GM19193 (cell line): ENCODE measurements around the gene ZMPSTE24.

ENCODE experiments used
- POLR2A ChIP-seq: IDR thresholded peaks from 4 replicates; pipeline ENCODE4 v1.6.1; 2011; ENCODE audit not compliant: insufficient read depth, insufficient read length; ENCODE audit errors: extremely low read depth

Gene ZMPSTE24

GRCh38 chr1:40317394-40318074 is 59.5 kb downstream of the ZMPSTE24 start:
- no peak for TF ChIP-seq POLR2A

- no peak for TF ChIP-seq POLR2A
Measured at GRCh38 chr1:40318476-40318875, 60.4 kb downstream of the ZMPSTE24 start.

GRCh38 chr1:40318970-40319621 is 61.1 kb downstream of the ZMPSTE24 start:
- TF ChIP-seq POLR2A, result no peak

GRCh38 chr1:40332695-40333094 is 74.7 kb downstream of the ZMPSTE24 start:
- TF ChIP-seq POLR2A, result no peak

GRCh38 chr1:40337443-40337842 is 79.4 kb downstream of the ZMPSTE24 start:
- no peak for TF ChIP-seq POLR2A

GRCh38 chr1:40338745-40339419 is 80.8 kb downstream of the ZMPSTE24 start:
- TF ChIP-seq POLR2A, result no peak

DNA sequence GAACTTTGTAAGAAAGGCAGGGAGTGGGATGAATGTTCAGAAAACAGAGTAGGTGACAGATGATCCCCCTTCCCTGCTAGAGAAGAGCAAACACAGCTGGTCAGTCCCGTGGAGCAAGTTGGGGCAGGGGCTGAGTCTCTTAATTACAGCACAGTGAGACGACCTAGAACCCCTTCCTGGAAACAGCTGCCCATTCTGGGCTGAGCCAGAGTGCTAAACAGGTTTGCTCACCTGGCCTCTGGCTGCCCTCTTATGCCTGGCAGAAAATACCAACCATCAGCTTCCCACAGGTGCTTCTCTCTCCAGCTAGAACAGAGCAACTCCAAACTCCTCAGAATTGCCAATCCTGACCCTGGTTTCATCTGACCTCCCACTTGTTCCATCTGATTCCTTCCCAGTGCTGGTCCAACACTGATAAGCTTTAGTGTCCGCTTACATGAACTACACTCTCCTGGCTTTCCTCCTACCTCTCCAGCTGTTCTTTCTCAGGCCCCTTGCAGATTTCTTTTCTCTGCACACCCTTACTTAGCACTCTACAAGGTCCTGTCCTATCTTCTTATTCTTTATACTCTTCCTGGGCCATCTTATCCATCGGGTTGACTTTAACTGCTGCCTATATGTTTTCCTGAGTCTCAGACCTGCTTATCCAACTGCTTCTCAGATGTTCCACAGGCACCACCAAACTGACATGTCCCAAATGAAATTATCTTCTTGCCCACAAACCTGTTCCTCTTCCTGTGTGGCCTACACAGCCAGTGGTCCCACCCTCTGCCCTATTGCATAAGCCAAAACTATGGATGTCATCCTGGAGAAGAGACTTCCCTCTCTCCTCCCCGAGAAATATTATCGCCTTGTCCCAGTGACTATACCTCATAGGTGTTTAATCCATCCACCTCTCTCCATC is 81.6 kb downstream of the ZMPSTE24 start:
- no peak for TF ChIP-seq POLR2A

- TF ChIP-seq POLR2A, result no peak
Measured at GRCh38 chr1:40341491-40342380, 83.7 kb downstream of the ZMPSTE24 start.
